Natural killer cell (primary cell): ENCODE data around the gene KHSRP. TPM values are rescaled to one million over a fixed set of nuclear protein-coding genes. Genes with fewer than 3 reads are reported as not detected.

ENCODE experiments used
- ATAC-seq, 3 donors: fragments of 150-1000 bp in 2 of 3; fragments of 200-7000 bp in 1 of 3; cut with Tn5 transposase; 1 replicate in 1 of 3; 2 replicates in 2 of 3; pipeline ENCODE4 v1.10.0; 2021; ENCODE audit warnings: mild to moderate bottlenecking in 2 of 3, moderate library complexity in 2 of 3
- DNase-seq, 2 donors: peaks; one replicate each; pipeline versions ENCODE4 v3.0.0 to v3.0.0-alpha.2; 2013 to 2021; ENCODE audit warnings: mixed read lengths in 1 of 2
- H3K27ac ChIP-seq: one replicate; pipeline ENCODE4 v1.5.1; 2013; ENCODE audit warnings: mild to moderate bottlenecking, low read length
- H3K27me3 ChIP-seq: one replicate; pipeline ENCODE4 v1.6.1; 2013; ENCODE audit warnings: low read length; ENCODE audit not compliant: control insufficient read depth, insufficient read depth
- H3K36me3 ChIP-seq: one replicate; pipeline ENCODE4 v1.6.1; 2013; ENCODE audit warnings: low read length; ENCODE audit not compliant: control insufficient read depth, insufficient read depth
- H3K4me1 ChIP-seq: one replicate; pipeline ENCODE4 v1.6.1; 2013; ENCODE audit warnings: low read length; ENCODE audit not compliant: control insufficient read depth, insufficient read depth
- H3K4me3 ChIP-seq: one replicate; pipeline ENCODE4 v1.5.1; 2013; ENCODE audit warnings: low read length
- H3K9me3 ChIP-seq: one replicate; pipeline ENCODE4 v1.6.1; 2013; ENCODE audit warnings: low read length; ENCODE audit not compliant: control insufficient read depth, insufficient read depth
- H3K27ac Mint-ChIP-seq, 2 donors: one replicate each; pipeline ENCODE4 v1.8.0; 2022; ENCODE audit warnings: mild to moderate bottlenecking in 2 of 2, mixed read lengths in 2 of 2, moderate library complexity in 1 of 2
- H3K27me3 Mint-ChIP-seq, 2 donors: one replicate each; pipeline ENCODE4 v1.8.0; 2022; ENCODE audit warnings: low read depth in 2 of 2, mixed read lengths in 2 of 2
- H3K36me3 Mint-ChIP-seq: one replicate; pipeline ENCODE4 v1.8.0; 2022; ENCODE audit warnings: mixed read lengths
- H3K4me1 Mint-ChIP-seq, 2 donors: one replicate each; pipeline ENCODE4 v1.8.0; 2022; ENCODE audit warnings: mixed read lengths in 2 of 2
- H3K4me3 Mint-ChIP-seq: one replicate; pipeline ENCODE4 v1.8.0; 2022; ENCODE audit warnings: mild to moderate bottlenecking, moderate library complexity, mixed read lengths
- H3K9me3 Mint-ChIP-seq, 2 donors: one replicate each; pipeline ENCODE4 v1.8.0; 2022; ENCODE audit warnings: mixed read lengths in 2 of 2
- CTCF ChIP-seq: fragments of 200-600 bp; IDR thresholded peaks from one replicate; pipeline ENCODE4 v1.8.0; 2022; ENCODE audit warnings: antibody characterized with exemption
- WGBS: methylation state at CpG from one replicate; pipeline ENCODE4 v1.1.7; 2013; ENCODE audit warnings: missing lambda C conversion rate; ENCODE audit not compliant: insufficient coverage; 5-methylcytosine and 5-hydroxymethylcytosine counted together
- intact Hi-C: fragments of 100-400 bp; cut with micrococcal nuclease; formaldehyde crosslinking; loops from one replicate; pipeline ENCODE4 v1.14.2; 2022
- total RNA-seq, 4 donors: library from RNA; stranded (reverse); fragments of 120-200 nt in 1 of 4; gene quantifications; one replicate each; pipeline versions ENCODE4 v1.2.3 to v1.2.4, GENCODE V29; 2013 to 2022

The KHSRP gene
- total RNA-seq, 3 donors from 2014 or later (not counting 1 experiment from before 2014, with no cell fraction given), result 160 to 192 (median 165) TPM

GRCh38 chr19:6425732-6426620, 1.4 kb upstream of the KHSRP start:
- Mint-ChIP-seq H3K27me3 (peaks cover 0 to 2% of the 10 kb centered on the region in 2 donors), H3K9me3 (no peaks in the 10 kb centered on the region), H3K36me3 (no peaks in the 10 kb centered on the region), H3K4me3 (peak overlapping the region; percentile 82), H3K4me1 (peaks cover 30 to 40% of the 10 kb centered on the region in 2 donors), H3K27ac (peak overlapping the region; percentile 85 to 86)
- ATAC-seq, result no peak
- H3K36me3 ChIP-seq, result peaks cover 11% of the 10 kb centered on the region
- intact Hi-C loops, result loop anchor here (1.0 to 2.0 kb wide), 4 partner anchors 33 to 65 kb away; partner anchors contain the start of genes ALKBH7, CLPP and GTF2F1
- no peak for TF ChIP-seq CTCF
- peak overlapping the region; percentile 40 for H3K4me3 ChIP-seq
- no peaks in the 10 kb centered on the region for H3K27me3 ChIP-seq
- peak in 1 of 2 donors; percentile 39 for DNase-seq
- H3K27ac ChIP-seq, result peak overlapping the region; percentile 96
- H3K9me3 ChIP-seq, result no peaks in the 10 kb centered on the region
- 95% methylated on average over 21 of the region's 21 CpGs for WGBS
- peaks cover 36% of the 10 kb centered on the region for H3K4me1 ChIP-seq

DNA sequence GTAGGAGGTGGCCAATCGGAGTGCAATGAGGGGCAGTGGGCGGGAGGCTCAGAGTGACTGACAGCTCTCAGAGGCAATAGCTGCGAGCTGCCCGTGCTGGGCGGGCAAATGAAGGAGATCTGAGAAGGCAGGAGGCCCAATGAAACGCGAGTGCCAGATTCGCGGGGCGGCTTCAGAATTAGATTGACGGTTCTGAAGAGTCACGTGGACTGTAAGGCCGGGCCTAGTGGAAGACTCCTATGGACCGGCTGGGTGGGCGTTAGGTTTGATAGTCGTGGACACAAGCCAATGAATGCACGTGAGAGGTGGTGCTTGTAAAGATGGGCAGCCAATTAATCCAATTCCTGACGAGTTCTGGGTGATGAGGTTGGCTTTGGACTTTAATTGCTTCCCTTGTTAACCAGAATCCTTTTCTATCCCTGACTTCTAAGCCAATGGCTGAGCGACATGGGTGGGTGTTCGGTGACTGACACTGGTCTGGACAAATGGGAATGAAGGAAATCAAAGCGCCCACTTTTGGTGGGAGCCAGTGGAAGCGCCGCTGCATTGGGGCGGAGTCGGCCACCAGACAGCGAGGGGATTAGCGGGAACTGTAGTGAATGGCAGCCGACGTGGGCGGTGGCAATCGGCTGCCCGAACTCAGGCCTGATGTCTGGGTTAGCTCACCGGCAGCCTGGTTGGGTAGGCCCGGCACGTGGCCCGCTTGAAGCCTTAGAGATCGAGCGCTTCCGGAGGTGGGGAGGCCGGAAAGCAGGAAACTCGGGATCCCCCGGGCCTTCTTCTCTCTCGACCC, 524 bp upstream of the KHSRP start:
- peak overlapping the region; percentile 96 for H3K27ac ChIP-seq
- intact Hi-C loops, result loop anchor here (1.0 to 2.0 kb wide), 4 partner anchors 32 to 64 kb away; partner anchors contain the start of genes ALKBH7, CLPP and GTF2F1
- H3K36me3 Mint-ChIP-seq, result no peaks in the 10 kb centered on the region
- peaks cover 30 to 45% of the 10 kb centered on the region in 2 donors for H3K4me1 Mint-ChIP-seq
- no peak for TF ChIP-seq CTCF
- H3K27ac Mint-ChIP-seq, result peak overlapping the region; percentile 85 to 86
- peaks cover 0 to 2% of the 10 kb centered on the region in 2 donors for H3K27me3 Mint-ChIP-seq
- peak; percentile 97 to 99 for DNase-seq
- H3K27me3 ChIP-seq, result no peaks in the 10 kb centered on the region
- peak; percentile 82 to 93 (median 82) for ATAC-seq
- H3K9me3 Mint-ChIP-seq, result no peaks in the 10 kb centered on the region
- H3K4me1 ChIP-seq, result peaks cover 36% of the 10 kb centered on the region
- peak overlapping the region; percentile 40 for H3K4me3 ChIP-seq
- H3K36me3 ChIP-seq, result peaks cover 19% of the 10 kb centered on the region
- H3K9me3 ChIP-seq, result no peaks in the 10 kb centered on the region
- peak overlapping the region; percentile 82 for H3K4me3 Mint-ChIP-seq
- WGBS, result 5% methylated on average over 43 of the region's 43 CpGs

GRCh38 chr19:6423499-6424194, 964 bp downstream of the KHSRP start:
- H3K4me1 ChIP-seq, result peaks cover 36% of the 10 kb centered on the region
- H3K27ac ChIP-seq, result peak overlapping the region; percentile 2
- DNase-seq, result peak; percentile 26 to 48
- H3K27ac Mint-ChIP-seq, result peak overlapping the region; percentile 72 to 81
- peaks cover 0 to 2% of the 10 kb centered on the region in 2 donors for H3K27me3 Mint-ChIP-seq
- no peaks in the 10 kb centered on the region for H3K36me3 Mint-ChIP-seq
- intact Hi-C loops, result loop anchor here (2.0 kb wide), 1 partner anchor 63 kb away; the partner anchor contains the start of gene CLPP
- peaks cover 34% of the 10 kb centered on the region for H3K36me3 ChIP-seq
- peaks cover 30 to 50% of the 10 kb centered on the region in 2 donors for H3K4me1 Mint-ChIP-seq
- ATAC-seq, result no peak
- no peaks in the 10 kb centered on the region for H3K27me3 ChIP-seq
- under 1% methylated on average over 19 of the region's 20 CpGs for WGBS
- no peaks in the 10 kb centered on the region for H3K9me3 ChIP-seq
- TF ChIP-seq CTCF, result no peak
- H3K9me3 Mint-ChIP-seq, result no peaks in the 10 kb centered on the region
- H3K4me3 ChIP-seq, result peak overlapping the region; percentile 61
- peak overlapping the region; percentile 87 for H3K4me3 Mint-ChIP-seq
